GM12865 (cell line): ENCODE results near the gene NDOR1.

Source experiments
- DNase-seq: peaks from one replicate; pipeline ENCODE4 v3.0.0; 2010; ENCODE audit warnings: low read depth
- H3K4me3 ChIP-seq: 2 replicates; pipeline ENCODE4 v1.5.1; 2011; ENCODE audit warnings: mild to moderate bottlenecking, low read depth, low read length, control low read depth
- CTCF ChIP-seq: IDR thresholded peaks from 2 replicates; pipeline ENCODE4 v1.5.1; 2011; ENCODE audit warnings: low read length, control low read depth, low read depth, inconsistent platforms; ENCODE audit not compliant: insufficient read depth; ENCODE audit errors: missing control alignments

Gene NDOR1

GRCh38 chr9:137244486-137245449 lies 39.3 kb downstream of the NDOR1 start:
- DNase-seq, result no peak
- no peak for TF ChIP-seq CTCF
- H3K4me3 ChIP-seq, result no peak overlapping the region

- no peak for TF ChIP-seq CTCF
- no peak for DNase-seq
- H3K4me3 ChIP-seq, result no peak overlapping the region
These were observed 40.2 kb downstream of the NDOR1 start for GRCh38 chr9:137245450-137246421.

GRCh38 chr9:137247135-137247915 lies 41.8 kb downstream of the NDOR1 start:
- H3K4me3 ChIP-seq, result no peak overlapping the region
- no peak for DNase-seq
- no peak for TF ChIP-seq CTCF

- no peak for DNase-seq
- no peak for TF ChIP-seq CTCF
- H3K4me3 ChIP-seq, result no peak overlapping the region
These were observed 42.3 kb downstream of the NDOR1 start for GRCh38 chr9:137247916-137248175.

- DNase-seq, result no peak
- no peak overlapping the region for H3K4me3 ChIP-seq
- no peak for TF ChIP-seq CTCF
These were observed 45.1 kb downstream of the NDOR1 start for GRCh38 chr9:137250329-137251193.

GRCh38 chr9:137251194-137251461 lies 45.6 kb downstream of the NDOR1 start, which contains the start of gene STPG3:
Gene STPG3, plus strand, starts transcription at chr9:137251286. Its CDS starts 1 bp downstream, at chr9:137251287.
- no peak within 1 kb of the TSS for H3K4me3 ChIP-seq
- DNase-seq, result no peak
- no peak for TF ChIP-seq CTCF
